ENCODE results near the gene FBXO31. TPM values are rescaled to one million over a fixed set of nuclear protein-coding genes. Genes with fewer than 3 reads are reported as not detected.

Gene FBXO31
- total and polyA plus RNA-seq, 2 donors (not counting 3 experiments of a cell fraction or from before 2014, with no cell fraction given), result 17.1 to 31.8 TPM

- Histone ChIP-seq H3K4me1 (ENCODE audit: control insufficient read depth, extremely low read depth, insufficient read depth, low read length) (peaks cover 7% of the 10 kb centered on the region), H3K9me3 (replicated peaks; ENCODE audit: control insufficient read depth, insufficient read depth, low read length) (no peaks in the 10 kb centered on the region), H3K79me2 (ENCODE audit: control insufficient read depth, insufficient read depth, low read length) (peaks cover 11% of the 10 kb centered on the region), H2AFZ (ENCODE audit: low read depth, low read length) (no peak overlapping the region), H3K9ac (replicated peaks; ENCODE audit: extremely low read depth, insufficient read depth, low read length) (no peak overlapping the region), H3K27me3 (ENCODE audit: control insufficient read depth in 2 of 2, insufficient read depth in 2 of 2, low read length in 2 of 2) (no peaks in the 10 kb centered on the region), H3K36me3 (ENCODE audit: control insufficient read depth in 2 of 2, extremely low read depth in 1 of 2, insufficient read depth in 2 of 2, low read length in 2 of 2) (no peaks in the 10 kb centered on the region), H4K20me1 (replicated peaks; ENCODE audit: control insufficient read depth, extremely low read depth, insufficient read depth, low read length) (no peaks in the 10 kb centered on the region), H3K4me3 (replicated peaks in 1 of 3; ENCODE audit: insufficient read depth in 1 of 3, low read depth in 1 of 3, low read length in 3 of 3) (no peak overlapping the region), H3K9me1 (replicated peaks; ENCODE audit: control insufficient read depth, extremely low read depth, insufficient read depth, low read length) (no peaks in the 10 kb centered on the region), H3K4me2 (ENCODE audit: insufficient read depth, low read length) (no peak overlapping the region), H3K27ac (ENCODE audit: insufficient read depth, low read depth, low read length) (no peak overlapping the region)
- ChIA-PET CTCF (interaction anchor here (1.2 to 1.5 kb wide), 3 partner anchors 11 to 68 kb away, joined by 3 to 6 read pairs (median 5); partner anchors contain the start of gene FBXO31), POLR2A (no interaction called here)
- no peak for TF ChIP-seq POLR2AphosphoS5 (IDR thresholded peaks at IDR 0.05; ENCODE audit: insufficient read depth, low read depth, low read length)
- no peak for TF ChIP-seq MYC (IDR thresholded peaks at IDR 0.05; ENCODE audit: low read depth, low read length)
- dilution Hi-C loops (cut with MboI; ENCODE audit: extremely low pct_ligation_motif_present, low sequenced_read_pairs) (no loop called here), intact Hi-C loops (cut with micrococcal nuclease) (loop anchor here (5.0 kb wide), 2 partner anchors 322 to 928 kb away; no protein-coding TSS in a partner anchor)
- FAIRE-seq, result no peak
- no TSS peak for BruUV-seq (replicated peaks)
- DNase-seq (ENCODE audit: low read depth, low spot score), result no peak
Measured at GRCh38 chr16:87314990-87315420, 68.6 kb downstream of the FBXO31 start.

DNA sequence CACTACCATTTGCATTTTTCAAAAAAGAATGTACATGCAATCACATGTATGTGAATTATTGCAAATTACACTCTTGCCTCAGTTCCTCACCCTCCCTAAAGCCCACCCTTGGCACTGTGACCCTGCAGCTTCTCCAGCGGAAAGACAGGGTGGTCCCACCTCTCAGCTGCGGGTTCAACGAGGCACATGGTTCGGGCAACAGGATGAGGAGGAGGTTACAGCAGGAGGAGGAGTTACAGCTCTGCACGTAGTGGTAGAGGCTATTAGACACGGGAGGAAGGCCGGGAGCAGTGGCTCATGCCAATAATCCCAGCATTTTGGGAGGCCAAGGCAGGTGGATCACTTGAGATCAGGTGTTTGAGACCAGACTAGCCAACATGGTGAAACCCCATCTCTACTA is 71.6 kb downstream of the FBXO31 start:
- no peaks in the 10 kb centered on the region for H3K27me3 ChIP-seq (ENCODE audit: control insufficient read depth in 2 of 2, insufficient read depth in 2 of 2, low read length in 2 of 2)
- no peaks in the 10 kb centered on the region for H3K9me1 ChIP-seq (replicated peaks; ENCODE audit: control insufficient read depth, extremely low read depth, insufficient read depth, low read length)
- no peak overlapping the region for H3K27ac ChIP-seq (ENCODE audit: insufficient read depth, low read depth, low read length)
- no peak for DNase-seq (ENCODE audit: low read depth, low spot score)
- no peak overlapping the region for H3K4me3 ChIP-seq (replicated peaks in 1 of 3; ENCODE audit: insufficient read depth in 1 of 3, low read depth in 1 of 3, low read length in 3 of 3)
- H4K20me1 ChIP-seq (replicated peaks; ENCODE audit: control insufficient read depth, extremely low read depth, insufficient read depth, low read length), result no peaks in the 10 kb centered on the region
- ChIA-PET POLR2A (no interaction called here), CTCF (interaction anchor here (1.8 kb wide), 1 partner anchor 14 kb away, joined by 5 read pairs; no protein-coding TSS in a partner anchor)
- no peaks in the 10 kb centered on the region for H3K4me1 ChIP-seq (ENCODE audit: control insufficient read depth, extremely low read depth, insufficient read depth, low read length)
- TF ChIP-seq FOS (IDR thresholded peaks at IDR 0.05; ENCODE audit: borderline replicate concordance, insufficient read depth, low read length) (no peak), GATA2 (IDR thresholded peaks at IDR 0.05; ENCODE audit: insufficient read depth, insufficient read length, low read depth, low read length) (no peak), POLR2A (IDR thresholded peaks at IDR 0.05; ENCODE audit: low read depth, low read length) (no peak), JUN (IDR thresholded peaks at IDR 0.05; ENCODE audit: borderline replicate concordance, insufficient read depth, insufficient read length, low read depth) (no peak), MYC (IDR thresholded peaks at IDR 0.05; ENCODE audit: low read depth, low read length) (no peak), POLR2AphosphoS5 (IDR thresholded peaks at IDR 0.05; ENCODE audit: insufficient read depth, low read depth, low read length) (no peak), EZH2 (IDR thresholded peaks at IDR 0.05; ENCODE audit: borderline replicate concordance, low read depth, low read length, severe bottlenecking) (no peak)
- TF ChIP-seq, protein P1, sequence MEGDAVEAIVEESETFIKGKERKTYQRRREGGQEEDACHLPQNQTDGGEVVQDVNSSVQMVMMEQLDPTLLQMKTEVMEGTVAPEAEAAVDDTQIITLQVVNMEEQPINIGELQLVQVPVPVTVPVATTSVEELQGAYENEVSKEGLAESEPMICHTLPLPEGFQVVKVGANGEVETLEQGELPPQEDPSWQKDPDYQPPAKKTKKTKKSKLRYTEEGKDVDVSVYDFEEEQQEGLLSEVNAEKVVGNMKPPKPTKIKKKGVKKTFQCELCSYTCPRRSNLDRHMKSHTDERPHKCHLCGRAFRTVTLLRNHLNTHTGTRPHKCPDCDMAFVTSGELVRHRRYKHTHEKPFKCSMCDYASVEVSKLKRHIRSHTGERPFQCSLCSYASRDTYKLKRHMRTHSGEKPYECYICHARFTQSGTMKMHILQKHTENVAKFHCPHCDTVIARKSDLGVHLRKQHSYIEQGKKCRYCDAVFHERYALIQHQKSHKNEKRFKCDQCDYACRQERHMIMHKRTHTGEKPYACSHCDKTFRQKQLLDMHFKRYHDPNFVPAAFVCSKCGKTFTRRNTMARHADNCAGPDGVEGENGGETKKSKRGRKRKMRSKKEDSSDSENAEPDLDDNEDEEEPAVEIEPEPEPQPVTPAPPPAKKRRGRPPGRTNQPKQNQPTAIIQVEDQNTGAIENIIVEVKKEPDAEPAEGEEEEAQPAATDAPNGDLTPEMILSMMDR (IDR thresholded peaks at IDR 0.05; ENCODE audit: extremely low read depth in 1 of 2, insufficient read depth in 1 of 2, low read depth in 1 of 2, low read length in 2 of 2), result no peak
- TF ChIP-seq, protein P2, sequence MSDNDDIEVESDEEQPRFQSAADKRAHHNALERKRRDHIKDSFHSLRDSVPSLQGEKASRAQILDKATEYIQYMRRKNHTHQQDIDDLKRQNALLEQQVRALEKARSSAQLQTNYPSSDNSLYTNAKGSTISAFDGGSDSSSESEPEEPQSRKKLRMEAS (IDR thresholded peaks at IDR 0.05; ENCODE audit: insufficient read depth, insufficient read length), result no peak
- no peak overlapping the region for H3K4me2 ChIP-seq (ENCODE audit: insufficient read depth, low read length)
- BruUV-seq (replicated peaks), result no TSS peak
- dilution Hi-C loops (cut with MboI; ENCODE audit: extremely low pct_ligation_motif_present, low sequenced_read_pairs) (no loop called here), intact Hi-C loops (cut with micrococcal nuclease) (no loop called here)
- no peak overlapping the region for H2AFZ ChIP-seq (ENCODE audit: low read depth, low read length)
- H3K36me3 ChIP-seq (ENCODE audit: control insufficient read depth in 2 of 2, extremely low read depth in 1 of 2, insufficient read depth in 2 of 2, low read length in 2 of 2), result no peaks in the 10 kb centered on the region
- H3K79me2 ChIP-seq (ENCODE audit: control insufficient read depth, insufficient read depth, low read length), result no peaks in the 10 kb centered on the region
- H3K9me3 ChIP-seq (replicated peaks; ENCODE audit: control insufficient read depth, insufficient read depth, low read length), result no peaks in the 10 kb centered on the region
- H3K9ac ChIP-seq (replicated peaks; ENCODE audit: extremely low read depth, insufficient read depth, low read length), result no peak overlapping the region
- no peak for FAIRE-seq

Data from endothelial cell of umbilical vein (primary cell).